GM21381 (cell line): ENCODE data around the gene KCNH4.
"Not testable (repeated sequence)": the region's sequence is repeated elsewhere in the genome, so short reads cannot be mapped to it uniquely, and the experiment has no call there.

ENCODE experiments used
- ATAC-seq: cut with Tn5 transposase; IDR thresholded peaks from one replicate; pipeline ENCODE4 v1.9.1; 2021; ENCODE audit warnings: mild to moderate bottlenecking, moderate library complexity; ENCODE audit not compliant: unreplicated experiment

The KCNH4 gene

DNA sequence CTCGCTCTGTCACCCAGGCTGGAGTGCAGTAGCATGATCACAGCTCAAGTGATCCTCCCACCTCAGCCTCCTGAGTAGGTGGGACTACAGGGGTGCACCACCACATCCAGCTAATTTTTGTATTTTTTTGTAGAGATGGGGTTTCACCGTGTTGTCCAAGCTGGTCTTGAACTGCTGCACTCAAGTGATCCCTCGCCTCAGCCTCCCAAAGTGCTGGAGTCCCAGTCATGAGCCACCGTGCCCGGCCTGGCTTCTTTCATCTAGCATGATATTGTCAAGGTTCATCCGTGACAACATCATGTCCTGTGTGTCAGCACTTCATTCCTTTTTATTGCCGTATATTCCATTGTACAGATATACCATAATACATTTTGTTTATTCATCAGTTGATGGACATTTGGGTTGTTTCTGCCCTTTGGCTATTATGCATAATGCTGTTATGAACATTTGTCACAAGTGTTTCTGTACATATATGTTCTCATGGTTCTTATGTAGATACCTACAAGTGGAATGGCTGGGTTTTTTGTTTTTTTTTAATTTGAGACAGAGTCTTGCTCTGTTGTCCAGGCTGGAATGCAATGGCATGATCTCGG lies 16.7 kb upstream of the KCNH4 start:
- no peak for ATAC-seq

DNA sequence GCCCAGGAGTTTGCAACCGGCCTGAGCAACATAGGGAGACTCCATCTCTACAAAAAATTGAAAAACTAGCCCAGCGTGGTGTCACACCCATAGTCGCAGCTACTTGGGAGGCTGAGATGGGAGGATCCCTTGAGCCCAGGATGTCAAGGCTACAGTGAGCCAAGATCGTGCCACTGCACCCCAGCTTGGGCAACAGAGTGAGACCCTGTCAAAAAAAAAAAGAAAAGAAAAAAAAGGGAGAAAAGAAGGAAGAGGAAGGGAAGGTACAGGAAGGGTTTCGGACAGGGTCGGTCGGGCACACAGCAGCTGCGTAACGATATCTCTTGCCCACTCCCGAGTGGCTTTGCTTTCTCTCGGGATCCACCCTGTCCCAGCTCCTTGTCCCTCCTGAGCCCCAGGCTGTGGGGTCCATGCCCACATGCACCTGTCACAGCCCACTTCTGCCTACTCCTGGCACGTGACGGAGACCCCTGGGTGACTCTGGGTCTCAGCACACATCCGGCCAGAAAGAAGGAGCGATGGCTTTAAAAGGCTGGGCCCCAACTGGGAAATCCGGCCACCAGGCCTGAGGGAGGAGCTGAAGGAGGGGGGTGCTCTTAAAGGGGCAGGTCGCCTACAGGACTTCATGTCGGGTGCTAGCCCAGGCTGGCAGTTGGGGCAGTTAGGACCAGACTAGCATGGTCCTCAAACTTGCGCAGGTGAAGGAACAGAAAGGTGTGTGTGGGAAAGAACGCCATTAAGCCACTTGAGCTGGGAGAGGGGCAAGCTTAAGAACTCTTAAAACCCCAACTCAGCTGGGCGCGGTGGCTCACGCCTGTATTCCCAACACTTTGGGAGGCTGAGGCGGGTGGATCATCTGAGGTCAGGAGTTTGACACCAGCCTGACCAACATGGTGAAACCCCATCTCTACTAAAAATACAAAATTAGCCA lies 13.3 kb upstream of the KCNH4 start, which contains the start of gene GHDC:
GHDC (minus strand) TSS at position 526 of the 931 bp plus-strand sequence. CDS start 913 bp downstream, outside the sequence.
- ATAC-seq, result peak; percentile 87

DNA sequence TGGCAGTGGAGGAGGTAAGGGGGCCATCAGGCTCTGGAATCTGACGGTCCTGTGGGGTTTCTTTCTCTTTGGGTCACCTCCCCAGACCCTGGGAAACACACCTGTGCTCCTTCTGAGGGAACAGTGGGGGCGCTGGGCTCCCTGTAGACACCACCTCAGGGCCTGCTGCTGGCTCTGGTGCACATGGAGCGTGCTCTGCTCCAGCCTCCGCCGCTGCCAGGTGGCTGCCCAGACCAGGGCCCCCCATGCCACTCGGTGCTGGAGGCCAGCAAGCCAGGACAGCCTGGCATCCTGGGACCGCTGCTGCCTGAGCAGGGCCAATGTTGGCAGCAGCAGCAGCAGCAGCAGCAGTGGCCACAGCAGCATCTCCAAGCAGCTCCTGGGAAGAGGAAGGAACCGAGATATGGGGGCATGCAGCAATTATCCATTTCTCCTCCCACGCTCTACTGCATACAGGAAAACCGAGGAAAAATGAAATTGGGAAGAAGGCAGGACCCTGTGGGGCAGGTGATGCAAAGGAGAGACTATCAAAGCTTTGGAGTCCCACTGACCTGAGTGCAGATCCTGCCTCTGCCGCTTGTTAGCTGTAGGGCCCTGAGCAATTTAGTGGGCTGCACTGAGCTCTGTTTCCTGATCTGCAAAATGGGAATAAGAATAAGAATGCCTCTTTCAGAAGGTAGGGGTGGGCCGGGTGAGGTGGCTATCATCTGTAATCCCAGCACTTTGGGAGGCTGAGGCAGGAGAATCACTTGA lies 12.4 kb upstream of the KCNH4 start:
- no peak for ATAC-seq

DNA sequence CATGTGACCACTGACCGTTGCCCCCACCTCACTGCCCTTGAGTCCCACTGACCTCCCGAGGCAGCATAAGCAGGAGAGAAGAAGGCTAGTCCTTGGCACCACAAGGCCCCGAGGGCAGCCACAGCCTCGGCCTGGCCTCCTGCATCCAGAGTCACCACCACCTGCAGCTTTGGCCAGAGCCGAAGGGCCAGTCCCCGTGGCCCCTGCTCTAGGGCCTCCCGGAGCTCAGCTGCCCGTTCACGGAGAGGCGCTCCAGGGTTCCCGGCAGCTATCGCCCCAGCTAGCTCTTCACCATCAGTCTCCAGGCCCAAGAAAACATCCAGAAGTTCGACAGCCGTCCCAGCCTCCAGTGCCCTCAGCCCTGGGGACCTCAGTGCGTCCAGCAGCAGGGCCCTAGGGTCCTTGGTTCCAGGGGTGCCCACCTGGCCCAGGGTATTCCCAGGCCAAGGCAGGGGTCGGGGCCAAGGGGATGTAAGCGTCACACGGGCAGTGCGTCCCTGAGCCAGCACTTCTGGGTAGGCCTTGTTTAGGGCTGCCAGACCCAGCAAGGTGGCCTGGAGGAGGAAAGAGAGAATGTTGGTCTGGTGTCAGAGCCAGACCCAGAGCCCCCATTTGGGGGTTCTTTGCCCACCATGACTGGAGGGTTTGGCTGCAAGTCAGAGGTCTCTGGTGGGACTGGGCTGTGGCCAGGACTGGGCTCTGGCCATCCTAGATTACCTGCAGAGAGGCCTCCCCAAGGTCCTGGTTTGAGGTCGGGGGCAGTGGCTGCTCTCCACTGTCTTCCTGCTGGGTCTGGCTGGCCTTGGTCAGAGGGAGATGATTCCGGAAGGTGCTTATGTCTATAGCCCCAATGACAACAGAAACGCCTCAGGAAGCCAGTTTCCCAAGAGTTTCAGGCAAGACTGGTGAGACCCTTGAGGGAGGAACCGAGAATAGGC lies 11.5 kb upstream of the KCNH4 start:
- no peak for ATAC-seq

DNA sequence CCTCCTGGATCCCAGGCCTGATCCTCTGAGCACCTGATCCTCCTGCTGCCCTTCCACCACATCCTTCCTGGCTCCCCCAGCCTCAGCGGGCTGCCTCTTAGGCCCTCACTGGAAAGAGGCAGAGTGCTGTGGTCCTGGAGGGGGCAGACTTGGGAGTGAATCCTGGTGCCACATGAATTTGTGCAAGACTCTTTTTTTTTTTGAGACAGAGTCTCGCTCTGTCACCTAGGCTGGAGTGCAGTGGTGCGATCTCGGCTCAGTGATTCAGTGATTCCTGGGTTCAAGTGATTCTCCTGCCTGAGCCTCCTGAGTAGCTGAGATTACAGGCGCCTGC lies 10.3 kb upstream of the KCNH4 start:
- no peak for ATAC-seq

DNA sequence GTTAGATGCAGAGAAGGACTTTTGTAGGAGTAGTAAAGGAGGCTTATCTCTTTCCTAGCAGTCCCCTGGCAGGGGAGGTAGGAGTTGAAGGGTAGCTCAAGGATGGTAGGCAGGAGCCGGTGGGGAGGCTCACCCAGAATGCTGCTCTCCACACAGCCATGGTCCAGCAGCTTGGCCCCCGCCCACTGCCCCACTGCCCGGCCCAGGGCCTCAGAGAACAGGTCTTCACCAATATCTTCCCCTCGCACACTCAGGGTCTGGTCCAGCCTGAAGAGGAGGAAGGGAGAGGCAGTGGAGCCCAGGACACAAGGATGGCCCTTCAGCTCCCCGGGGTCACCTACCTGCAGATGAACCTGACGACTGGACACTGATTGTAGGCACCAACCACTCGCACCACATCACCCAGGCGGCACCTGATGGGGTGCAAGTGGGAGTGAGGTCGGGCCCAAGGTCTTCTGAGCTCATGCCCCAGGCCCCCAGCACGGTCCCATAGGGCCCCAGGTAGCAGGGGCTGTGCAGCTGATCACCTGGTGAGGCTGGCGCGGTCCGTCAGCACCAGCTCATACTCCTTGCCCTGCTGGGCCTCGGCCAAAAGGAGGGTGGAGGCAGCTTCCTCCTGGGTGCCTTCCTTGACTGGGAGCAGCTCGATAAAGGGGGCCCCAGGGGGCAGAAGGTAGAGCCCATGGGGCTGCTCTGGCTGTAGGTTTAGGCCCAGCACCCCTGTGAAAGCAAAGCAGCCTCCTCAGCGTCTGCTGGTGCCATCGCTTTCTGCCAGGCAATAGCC lies 9.7 kb upstream of the KCNH4 start:
- ATAC-seq, result no peak

DNA sequence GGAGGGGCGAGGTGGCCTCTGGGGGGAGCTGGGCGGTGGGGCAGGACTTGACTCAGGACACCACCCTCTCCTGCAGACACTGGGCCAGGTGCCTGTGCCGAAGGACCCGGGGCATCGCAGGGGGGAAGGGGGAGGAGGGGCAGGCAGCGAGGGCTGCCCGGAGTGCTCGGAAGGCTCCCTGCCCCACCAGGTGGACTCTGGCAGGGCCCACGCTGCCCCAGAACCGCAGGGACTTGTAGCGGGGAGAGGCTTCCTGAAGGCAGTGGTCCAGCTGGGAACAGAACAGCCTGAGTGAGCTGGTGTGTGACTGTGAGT lies 8.7 kb upstream of the KCNH4 start:
- no peak for ATAC-seq

DNA sequence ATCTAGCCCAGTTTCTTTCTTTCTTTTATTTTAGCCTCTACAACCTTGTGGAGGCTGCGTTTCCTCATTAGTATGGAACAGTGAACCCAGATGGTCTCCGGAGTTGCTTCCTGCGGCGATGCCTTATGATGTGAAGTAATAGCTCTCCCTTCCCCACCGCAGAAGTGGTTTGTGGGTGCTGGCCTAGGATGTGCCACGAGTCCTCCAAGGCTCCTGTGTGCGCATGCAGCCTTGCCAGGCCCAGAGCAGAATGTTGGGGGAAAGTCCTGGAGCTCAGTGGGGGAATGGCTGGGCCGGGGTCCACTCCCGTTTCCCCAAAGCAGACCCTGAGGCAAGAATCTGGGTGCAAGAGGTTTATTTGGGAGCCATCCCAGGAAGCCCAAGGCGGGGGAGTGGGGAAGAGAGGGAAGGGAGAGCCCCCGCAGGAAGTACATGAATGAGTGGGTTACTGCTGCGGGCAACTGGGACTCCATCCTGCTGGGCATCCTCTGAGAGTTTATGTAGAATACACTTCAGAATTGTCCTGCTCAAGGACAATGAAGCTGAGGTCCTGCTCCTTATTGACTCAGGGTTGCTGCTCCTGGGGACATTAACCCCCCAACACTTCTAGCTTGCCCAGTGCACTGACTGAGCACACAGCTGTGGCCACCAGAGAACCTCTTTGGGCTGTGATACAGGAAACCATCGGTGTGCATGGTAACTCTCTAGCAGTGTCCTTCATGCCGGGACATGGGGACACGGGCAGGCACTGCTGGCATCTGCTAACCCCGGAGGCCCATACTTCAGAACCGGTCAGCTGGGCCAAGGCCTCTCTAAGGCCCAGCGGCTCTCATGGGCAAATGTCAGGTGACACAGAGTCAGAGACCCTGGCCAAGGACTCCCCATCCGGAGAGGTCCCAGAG lies 8.1 kb upstream of the KCNH4 start:
- ATAC-seq, result no peak

DNA sequence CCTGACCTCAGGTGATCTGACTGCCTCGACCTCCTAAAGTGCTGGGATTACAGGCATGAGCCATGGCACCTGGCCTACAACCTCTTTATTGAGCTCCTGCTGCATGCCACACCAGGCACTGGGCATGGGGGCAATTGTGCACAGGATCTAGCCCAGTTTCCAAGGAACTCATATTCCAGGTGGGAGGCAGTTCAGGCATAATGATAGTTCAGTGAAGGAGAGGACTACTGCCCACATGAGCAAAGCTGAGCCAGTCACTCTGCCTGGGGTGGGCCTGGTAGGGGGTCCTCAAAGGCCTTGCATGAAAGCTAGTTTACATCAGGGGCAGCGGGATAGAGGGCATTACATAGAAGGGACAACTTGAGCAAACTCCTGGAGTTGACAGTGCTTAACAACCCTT lies 6.9 kb upstream of the KCNH4 start:
- ATAC-seq, result no peak

DNA sequence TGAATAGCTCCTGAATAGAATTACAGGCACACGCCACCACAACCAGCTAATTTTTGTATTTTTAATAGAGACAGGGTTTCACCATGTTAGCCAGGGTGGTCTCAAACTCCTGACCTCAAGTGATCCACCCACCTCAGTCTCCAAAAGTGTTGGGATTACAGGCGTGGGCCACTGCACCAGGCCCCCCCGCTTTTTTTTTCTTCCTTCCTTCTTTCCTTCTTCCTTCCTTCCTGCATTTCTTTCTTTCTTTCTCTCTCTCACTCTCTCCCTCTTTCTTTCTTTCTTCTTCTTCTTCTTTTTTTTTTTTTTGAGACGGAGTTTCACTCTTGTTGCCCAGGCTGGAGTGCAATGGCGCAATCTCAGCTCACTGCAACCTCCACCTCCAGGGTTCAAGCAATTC lies 5.2 kb upstream of the KCNH4 start:
- not testable (repeated sequence) for ATAC-seq

DNA sequence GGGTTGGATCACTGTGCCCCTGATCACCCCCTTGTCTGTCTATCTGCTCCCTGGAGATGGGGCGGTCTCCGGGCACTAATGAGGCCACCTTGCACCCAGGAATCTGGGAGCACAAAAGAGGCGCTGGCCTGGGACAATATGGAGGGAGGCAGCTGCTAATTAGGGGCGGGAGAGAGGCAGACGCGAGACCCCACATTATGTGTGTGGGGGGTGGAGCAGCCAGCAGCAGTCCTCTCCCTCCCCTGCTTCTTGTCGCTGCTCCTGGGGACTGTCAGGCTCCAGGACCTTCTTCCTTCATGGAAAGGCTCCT lies 4.6 kb upstream of the KCNH4 start:
- no peak for ATAC-seq

DNA sequence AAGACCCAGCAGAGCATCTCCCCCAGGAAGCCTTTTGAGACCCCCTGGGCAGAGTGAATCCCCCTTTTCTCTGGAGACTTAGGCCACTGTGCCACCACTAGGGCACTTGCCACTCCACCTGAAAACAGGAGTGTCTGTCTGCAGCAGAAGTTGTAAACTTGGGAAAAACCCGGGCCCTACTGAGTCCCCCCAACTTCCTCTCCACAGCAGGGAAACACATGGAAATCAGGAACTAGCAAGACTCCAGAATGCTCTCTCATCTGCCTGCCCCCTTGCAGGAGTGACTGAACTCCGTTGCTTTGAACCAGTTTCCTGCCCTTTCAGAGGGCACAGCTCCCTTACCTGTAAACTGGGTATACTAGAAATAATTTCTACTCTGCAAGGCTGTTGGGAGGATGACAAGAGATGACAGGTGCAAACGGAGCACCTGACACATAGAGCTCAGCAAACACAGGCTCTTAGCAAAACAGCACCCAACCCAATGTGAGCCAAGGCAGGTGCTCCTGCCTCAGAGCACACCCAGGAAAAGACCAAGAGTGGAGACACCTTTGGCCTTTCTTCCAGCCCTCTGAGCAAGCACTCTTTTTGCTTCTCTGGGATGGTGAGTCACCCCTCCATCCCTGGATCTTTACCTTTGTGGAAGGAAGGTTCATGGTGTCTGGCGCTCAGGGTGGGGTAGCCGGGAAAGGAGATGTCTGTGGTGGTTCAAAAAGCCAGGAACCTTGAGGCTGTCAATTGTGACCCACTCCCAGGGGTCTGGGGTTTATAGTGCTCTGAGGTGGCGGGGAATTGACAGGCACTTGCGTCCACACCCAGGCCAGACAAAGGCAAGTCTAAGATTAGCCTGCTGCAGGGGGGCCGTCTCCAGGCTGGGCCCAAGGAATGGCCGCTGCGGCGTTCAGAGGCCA lies 4.0 kb upstream of the KCNH4 start, which contains the start of gene HCRT:
HCRT (minus strand) TSS at position 740 of the 908 bp plus-strand sequence; CDS start at position 653, 87 bp downstream.
- ATAC-seq, result no peak

DNA sequence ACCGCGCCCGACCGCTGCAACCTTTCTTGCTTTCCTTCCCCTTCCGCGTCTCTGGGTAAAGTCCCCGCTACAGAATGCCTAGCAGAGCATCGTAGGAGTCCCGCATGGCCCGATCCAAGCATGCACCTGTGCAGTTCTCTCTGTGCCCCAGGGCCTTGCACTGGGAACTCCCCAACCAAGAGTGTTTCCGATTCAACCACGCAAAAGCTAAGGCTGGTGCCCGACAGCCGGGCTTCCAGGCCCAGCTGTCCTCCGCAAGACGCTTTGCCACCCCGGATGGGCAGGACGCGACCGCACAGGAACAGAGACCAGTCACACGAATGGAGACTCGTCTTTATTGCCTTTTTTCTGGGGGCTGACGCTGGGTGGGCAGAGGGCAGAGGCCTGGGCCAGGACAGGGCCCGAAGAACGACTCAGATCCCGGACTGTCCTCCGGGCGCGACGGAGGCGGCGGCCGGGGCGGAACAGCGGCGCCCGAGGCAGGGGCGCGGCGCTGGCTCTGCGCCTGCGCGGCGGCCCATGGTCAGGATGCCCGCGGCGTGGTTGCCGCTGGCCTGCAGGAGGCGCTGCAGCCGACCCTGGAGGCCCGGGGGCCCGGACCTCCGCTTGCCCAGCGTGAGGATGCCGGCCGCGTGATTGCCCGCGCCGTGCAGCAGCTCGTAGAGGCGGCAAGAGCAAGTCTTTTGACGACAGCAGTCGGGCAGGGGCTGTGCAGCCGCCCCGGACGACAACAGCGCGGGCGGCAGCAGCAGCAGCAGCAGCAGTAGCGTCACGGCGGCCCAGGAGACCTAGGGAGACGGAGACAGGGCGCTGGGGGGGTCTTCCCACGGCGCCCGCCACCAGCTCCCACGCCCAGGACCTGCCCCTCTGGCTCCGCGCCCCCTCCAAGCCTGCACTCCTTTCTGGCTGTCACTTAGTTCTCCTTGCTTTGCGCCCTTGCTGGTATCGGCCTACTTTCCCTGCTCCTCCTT lies 3.1 kb upstream of the KCNH4 start:
- peak; percentile 71 for ATAC-seq

DNA sequence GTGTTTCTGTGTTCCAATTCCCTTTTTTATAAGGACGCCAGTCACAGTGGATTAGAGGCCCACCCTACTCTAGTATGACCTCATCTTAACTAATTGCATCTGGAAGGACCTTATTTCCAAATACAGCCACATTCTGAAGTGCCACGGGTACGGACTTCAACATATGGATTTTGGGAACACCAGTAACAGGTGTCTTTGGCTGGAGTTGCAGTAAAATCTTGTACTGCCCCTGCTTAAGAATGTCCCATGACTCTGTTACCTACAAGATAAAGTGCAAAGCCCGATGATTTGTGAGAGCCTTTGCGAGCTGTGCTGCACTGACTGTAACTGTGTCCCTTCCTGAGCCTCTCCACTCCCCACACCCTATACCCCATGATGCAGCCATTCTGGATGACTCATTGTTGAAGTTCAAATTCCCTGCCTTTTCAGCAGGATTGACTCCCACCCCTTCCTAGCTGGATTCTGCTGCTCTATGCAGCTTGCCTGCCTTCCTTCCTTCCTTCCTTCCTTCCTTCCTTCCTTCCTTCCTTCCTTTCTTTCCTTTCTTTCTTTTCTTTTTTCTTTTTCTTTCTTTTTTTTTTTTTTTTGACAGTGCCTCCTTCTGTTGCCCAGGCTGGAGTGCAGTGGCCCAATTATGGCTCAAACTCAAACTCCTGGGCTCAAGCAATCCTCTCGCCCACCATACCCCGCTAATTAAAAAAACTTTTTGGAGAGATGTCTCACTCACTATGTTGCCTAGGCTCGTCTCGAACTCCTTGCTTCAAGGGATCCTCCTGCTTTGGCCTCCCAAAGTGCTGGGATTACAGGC lies 2.2 kb upstream of the KCNH4 start:
- no peak for ATAC-seq

DNA sequence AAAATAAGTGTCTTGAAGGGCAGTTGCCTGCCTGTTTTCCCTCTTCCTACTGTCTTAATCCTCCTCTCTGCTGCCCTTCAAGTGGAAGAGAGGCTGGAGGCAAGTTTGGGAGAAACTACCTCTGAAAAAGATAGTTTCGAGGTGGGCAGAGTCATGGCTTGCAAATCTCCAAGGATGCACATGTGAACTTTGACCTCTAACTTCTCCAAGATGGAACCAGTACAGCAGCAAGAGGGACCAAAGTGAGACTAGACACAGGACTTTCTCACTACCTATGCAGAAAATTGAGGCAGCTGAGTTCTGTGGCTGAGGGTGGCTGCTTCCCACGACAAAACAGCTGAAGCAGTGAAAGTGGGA lies 887 bp upstream of the KCNH4 start:
- ATAC-seq, result no peak

DNA sequence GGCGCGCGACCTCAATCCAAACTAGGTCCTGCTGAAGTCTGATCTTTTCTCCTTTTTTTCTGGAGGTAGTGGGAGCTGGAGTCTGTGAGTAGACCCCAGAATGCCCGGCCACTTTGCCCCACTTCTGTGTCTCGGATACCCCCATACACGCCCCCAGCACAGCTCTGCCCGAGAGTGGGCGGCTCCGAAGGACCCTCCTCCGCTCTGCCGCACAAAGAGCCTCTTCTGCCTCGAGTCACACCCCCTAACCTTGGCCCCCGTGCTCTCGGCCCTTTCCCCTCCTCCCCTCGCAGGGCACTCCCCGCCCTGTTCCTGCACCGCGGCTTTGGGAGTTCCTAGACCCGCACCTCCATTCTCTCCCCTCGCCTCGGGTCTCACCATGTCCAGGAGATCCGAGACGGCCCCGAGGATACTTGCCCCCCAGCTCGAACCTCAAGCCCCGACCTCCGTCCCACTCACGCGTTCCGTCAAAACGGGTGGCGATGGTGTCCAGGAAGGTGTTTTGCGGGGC lies 476 bp downstream of the KCNH4 start:
- ATAC-seq, result no peak
